Jurkat, Clone E6-1 (cell line): ENCODE measurements around the gene MYO1B.

Source experiments
- DNase-seq: peaks from one replicate; pipeline ENCODE4 v3.0.0-alpha.2; 2011; ENCODE audit warnings: low read depth, low spot score
- H3K4me3 ChIP-seq: 2 replicates; pipeline ENCODE4 v1.5.1; 2011; ENCODE audit warnings: mild to moderate bottlenecking, low read length, control low read depth, moderate library complexity

MYO1B gene

GRCh38 chr2:191287820-191288219 lies 42.6 kb downstream of the MYO1B start:
- no peak overlapping the region for H3K4me3 ChIP-seq
- no peak for DNase-seq

GRCh38 chr2:191289049-191289448 lies 43.8 kb downstream of the MYO1B start:
- DNase-seq, result no peak
- no peak overlapping the region for H3K4me3 ChIP-seq

- no peak overlapping the region for H3K4me3 ChIP-seq
- DNase-seq, result no peak
Observed at GRCh38 chr2:191291471-191291870, 46.3 kb downstream of the MYO1B start.

- no peak overlapping the region for H3K4me3 ChIP-seq
- DNase-seq, result no peak
Observed at GRCh38 chr2:191292869-191293268, 47.7 kb downstream of the MYO1B start.

DNA sequence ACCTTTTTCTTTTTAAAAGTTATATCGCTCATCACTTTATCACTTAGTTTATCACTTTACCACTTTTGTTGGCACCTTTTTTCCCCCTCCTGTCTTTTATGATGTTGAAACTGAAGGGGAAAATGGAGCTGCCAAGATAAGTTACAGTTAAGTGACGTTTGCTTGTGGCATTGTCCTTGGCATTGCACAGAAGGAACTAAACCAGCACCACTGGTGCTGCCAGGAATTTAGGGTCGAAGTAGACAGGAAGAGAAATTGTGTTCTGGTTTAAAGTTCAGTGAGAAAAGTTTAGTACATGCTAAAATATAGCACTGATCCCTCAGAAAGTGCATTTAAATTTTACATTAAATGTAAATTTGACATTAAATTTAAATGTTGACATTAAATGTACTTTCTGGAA lies 49.9 kb downstream of the MYO1B start:
- H3K4me3 ChIP-seq, result no peak overlapping the region
- DNase-seq, result no peak

- DNase-seq, result no peak
- H3K4me3 ChIP-seq, result no peak overlapping the region
Observed at GRCh38 chr2:191296083-191297006, 51.1 kb downstream of the MYO1B start.

DNA sequence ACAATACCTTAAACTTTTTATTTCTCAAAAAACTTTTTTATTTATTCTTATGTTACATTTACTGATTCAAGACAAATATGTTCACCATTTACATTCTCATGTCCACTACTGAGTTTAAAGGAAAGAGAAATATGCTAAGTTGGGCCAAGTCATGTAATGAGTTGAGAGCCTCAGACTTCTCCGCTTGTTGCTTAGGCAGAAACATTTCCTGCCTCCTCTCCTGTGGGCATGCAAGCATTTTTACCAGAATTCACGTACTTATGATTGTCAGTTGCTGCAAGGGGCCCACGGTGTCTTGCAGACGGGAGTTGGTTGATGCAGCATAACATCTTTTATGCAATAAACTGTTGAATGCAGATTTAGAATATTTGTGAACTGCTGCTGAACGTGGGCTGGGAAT lies 51.8 kb downstream of the MYO1B start:
- H3K4me3 ChIP-seq, result no peak overlapping the region
- no peak for DNase-seq

DNA sequence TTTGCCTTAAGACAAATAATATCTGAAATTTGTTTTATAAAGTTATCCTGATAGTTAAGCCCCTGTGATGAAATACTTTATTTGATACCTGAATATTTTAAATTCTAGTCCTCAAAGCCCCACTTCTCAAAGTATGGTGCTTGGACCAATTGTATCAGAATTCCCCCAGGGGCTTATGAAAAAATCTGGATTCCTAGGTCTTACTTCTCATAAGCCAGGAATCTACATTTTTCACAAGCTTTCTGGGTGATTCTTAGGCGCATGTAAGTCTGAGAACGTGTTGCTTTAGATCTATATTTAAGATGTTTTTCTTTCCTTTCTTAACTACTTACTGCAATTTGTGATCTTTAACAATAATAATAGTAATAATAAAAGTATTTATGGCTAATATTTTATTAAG lies 53.1 kb downstream of the MYO1B start:
- DNase-seq, result no peak
- no peak overlapping the region for H3K4me3 ChIP-seq

DNA sequence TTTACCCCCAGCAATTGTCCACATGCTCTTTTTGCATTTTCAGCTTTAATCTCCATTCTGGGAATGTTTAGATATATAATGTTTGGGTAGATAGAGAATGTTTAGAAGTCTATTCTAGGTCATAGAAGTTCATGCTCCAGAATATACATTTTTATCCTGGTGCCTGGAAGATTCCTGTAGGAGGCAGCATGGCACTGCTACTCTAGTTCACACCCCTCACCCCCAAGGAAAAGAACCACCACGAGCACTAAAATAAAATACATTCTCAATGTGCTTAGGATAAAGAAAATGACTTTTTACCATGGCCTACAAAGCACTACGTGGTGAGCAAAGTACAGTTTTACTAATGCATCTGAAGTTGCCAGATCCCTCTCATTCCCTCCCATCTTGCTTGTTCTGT lies 53.8 kb downstream of the MYO1B start:
- no peak overlapping the region for H3K4me3 ChIP-seq
- DNase-seq, result no peak

GRCh38 chr2:191299866-191300265 lies 54.7 kb downstream of the MYO1B start:
- DNase-seq, result no peak
- no peak overlapping the region for H3K4me3 ChIP-seq

GRCh38 chr2:191301971-191302370 lies 56.8 kb downstream of the MYO1B start:
- no peak overlapping the region for H3K4me3 ChIP-seq
- DNase-seq, result no peak

DNA sequence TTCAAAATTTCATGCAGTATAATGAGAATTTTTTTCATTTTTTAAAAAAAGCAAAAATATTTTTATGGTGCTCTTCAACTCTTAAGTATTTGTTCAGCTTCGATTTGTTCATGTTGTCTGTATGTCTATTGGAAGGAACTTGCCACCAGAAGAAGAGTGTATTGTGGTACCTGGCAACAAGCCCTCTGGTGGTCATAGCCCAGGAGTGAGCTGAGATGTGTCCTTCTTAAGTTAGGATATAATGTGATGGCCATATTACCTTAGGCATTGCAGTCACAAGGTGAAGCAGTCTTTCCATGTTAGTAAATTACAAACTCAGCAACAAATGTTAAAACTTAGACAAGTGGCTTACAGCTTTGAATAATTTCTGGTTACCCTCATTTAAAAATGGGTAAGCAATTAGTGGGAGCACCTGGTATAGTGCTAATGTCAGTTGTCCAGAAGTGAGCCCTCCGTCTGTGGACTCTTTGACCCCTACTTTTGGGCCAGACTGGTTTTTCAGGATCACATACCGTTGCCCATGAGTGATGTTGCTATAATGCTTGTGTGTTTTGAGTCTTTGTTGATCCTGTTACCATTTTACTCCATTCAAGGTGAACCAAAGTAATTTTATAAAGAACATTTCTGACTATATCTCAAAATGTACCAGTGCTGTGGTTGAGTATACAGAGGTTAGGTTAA lies 57.4 kb downstream of the MYO1B start:
- H3K4me3 ChIP-seq, result no peak overlapping the region
- DNase-seq, result peak; percentile 46

GRCh38 chr2:191303140-191304005 lies 58.2 kb downstream of the MYO1B start:
- no peak for DNase-seq
- H3K4me3 ChIP-seq, result no peak overlapping the region

GRCh38 chr2:191304939-191305875 lies 60.0 kb downstream of the MYO1B start:
- DNase-seq, result no peak
- H3K4me3 ChIP-seq, result no peak overlapping the region

DNA sequence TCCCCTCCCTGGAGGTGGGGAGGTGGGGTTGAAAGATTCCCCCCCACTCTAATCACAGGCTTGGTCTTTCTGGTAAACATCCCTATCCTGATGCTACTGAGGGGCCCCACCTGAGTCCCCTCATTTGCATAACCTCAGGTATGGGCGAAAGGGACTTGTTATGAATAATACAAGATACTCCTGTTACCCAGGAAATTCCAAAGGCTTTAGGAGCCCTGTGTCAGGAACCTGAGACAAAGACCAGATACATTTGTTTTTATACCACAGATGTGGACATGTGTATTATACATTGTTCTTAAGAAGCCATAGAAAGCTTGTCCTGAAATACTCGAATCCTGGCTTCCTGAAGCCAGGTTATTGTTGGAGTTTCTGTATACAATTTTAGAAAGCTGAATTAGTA lies 62.8 kb downstream of the MYO1B start:
- DNase-seq, result no peak
- H3K4me3 ChIP-seq, result no peak overlapping the region

DNA sequence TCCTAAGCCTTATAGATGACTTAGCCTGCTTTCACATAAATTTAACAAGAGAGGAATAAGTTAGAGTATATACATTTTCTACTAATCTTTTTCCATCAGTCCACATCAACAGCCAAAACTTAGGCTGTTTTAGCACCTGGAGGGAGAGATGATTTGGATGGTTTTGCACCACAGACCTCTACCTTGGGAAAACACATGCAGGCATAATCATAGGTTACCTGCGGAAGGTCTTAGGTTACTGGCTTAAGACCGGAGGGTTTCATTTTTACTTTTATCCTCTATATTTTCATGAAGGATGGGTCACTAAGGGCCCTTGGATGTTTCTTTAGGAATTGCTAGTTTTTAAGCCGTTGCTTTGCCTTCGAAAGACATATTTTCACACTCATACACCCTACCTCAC lies 66.0 kb downstream of the MYO1B start:
- DNase-seq, result no peak
- H3K4me3 ChIP-seq, result no peak overlapping the region

DNA sequence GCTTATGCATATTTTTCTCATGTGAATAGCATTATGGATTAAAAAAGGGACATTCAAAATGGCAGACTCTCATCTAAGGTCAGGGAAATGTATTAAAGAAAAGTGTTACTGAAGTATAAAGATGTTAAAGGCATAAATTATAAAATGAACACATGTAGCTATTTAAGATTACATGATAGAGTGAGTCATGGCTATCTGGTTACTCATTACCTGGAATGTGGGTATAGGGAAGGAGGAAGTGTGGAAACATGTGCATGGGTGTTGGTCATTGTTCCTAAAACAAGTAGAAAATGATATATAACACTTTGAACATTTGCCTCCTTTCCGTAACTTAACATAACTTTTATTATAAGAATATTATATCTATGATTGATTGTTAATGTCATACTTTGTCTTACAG lies 66.4 kb downstream of the MYO1B start:
- H3K4me3 ChIP-seq, result no peak overlapping the region
- no peak for DNase-seq

GRCh38 chr2:191312163-191312562 lies 67.0 kb downstream of the MYO1B start:
- no peak overlapping the region for H3K4me3 ChIP-seq

DNA sequence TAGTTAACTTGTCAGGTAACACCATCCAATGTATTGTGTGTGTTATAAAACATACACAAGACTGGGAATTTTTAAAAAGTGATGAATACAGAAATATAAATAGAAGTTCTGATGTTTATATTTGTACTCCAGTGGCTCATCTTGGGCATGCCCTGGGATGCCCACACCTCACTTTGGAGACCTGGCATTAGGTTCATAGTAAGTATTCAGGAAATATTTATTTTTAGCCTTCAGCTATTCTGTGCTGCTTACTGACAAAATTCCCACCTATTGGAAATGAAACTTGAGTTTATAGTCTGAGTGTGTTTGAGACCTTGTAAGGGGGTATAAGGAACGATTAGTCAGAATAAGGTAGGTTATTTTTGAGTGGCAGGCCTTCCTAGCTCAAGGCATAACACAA lies 67.5 kb downstream of the MYO1B start:
- no peak for DNase-seq
- H3K4me3 ChIP-seq, result no peak overlapping the region

More at GRCh38 chr2:191312163-191312562, 67.0 kb downstream of the MYO1B start:
- no peak for DNase-seq
